Measurements from ENCODE around the gene FIGLA. TPM values are rescaled to one million over a fixed set of nuclear protein-coding genes. Genes with fewer than 3 reads are reported as not detected.
"Not testable (repeated sequence)": the region's sequence is repeated elsewhere in the genome, so short reads cannot be mapped to it uniquely, and the experiment has no call there.

The FIGLA gene
- total RNA-seq, 1 experiment from 2014 or later = not detected

DNA sequence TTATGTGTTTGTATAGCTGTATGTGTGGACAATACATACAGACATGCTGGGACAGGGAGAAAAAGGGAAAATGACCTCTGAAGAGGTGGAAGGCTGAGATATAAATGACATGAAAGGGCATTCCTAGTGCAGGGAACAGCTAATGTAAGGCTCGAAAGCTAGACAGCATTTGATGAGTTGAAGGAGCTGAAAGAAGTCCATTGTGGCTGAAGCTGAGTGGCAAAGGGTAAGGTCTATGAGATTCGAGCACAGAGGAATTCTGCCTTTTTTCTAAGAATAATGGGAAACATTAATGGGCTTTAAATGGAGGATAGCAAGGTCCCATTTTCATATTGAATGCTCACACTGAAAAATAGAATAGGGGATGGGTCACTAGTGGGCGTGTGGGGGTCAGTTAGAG, 46.0 kb downstream of the FIGLA start:
- POLR2A ChIA-PET (ENCODE audit: unreplicated experiment) = no interaction called here
- Histone ChIP-seq H3F3A (ENCODE audit: insufficient read depth, low read depth) (no peaks in the 10 kb centered on the region), H3K27me3 (ENCODE audit: insufficient read depth, low read depth) (peaks cover 8% of the 10 kb centered on the region), H3K4me2 (no peak overlapping the region), H3K79me2 (ENCODE audit: low read depth) (no peaks in the 10 kb centered on the region), H3K27ac (no peak overlapping the region), H2AFZ (no peak overlapping the region), H3K36me3 (ENCODE audit: low read depth) (no peaks in the 10 kb centered on the region), H3K4me1 (replicated peaks; ENCODE audit: insufficient read depth) (no peaks in the 10 kb centered on the region), H3K9me3 (ENCODE audit: insufficient read depth, low read depth) (no peaks in the 10 kb centered on the region), H4K20me1 (ENCODE audit: insufficient read depth) (no peaks in the 10 kb centered on the region), H3K9me2 (ENCODE audit: insufficient read depth) (no peaks in the 10 kb centered on the region), H3K4me3 (no peak overlapping the region)
- DNase-seq = no peak
- TF ChIP-seq EZH2 (IDR thresholded peaks at IDR 0.05; ENCODE audit: low read depth) = no peak
- TF ChIP-seq, protein P1, sequence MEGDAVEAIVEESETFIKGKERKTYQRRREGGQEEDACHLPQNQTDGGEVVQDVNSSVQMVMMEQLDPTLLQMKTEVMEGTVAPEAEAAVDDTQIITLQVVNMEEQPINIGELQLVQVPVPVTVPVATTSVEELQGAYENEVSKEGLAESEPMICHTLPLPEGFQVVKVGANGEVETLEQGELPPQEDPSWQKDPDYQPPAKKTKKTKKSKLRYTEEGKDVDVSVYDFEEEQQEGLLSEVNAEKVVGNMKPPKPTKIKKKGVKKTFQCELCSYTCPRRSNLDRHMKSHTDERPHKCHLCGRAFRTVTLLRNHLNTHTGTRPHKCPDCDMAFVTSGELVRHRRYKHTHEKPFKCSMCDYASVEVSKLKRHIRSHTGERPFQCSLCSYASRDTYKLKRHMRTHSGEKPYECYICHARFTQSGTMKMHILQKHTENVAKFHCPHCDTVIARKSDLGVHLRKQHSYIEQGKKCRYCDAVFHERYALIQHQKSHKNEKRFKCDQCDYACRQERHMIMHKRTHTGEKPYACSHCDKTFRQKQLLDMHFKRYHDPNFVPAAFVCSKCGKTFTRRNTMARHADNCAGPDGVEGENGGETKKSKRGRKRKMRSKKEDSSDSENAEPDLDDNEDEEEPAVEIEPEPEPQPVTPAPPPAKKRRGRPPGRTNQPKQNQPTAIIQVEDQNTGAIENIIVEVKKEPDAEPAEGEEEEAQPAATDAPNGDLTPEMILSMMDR (conservative IDR thresholded peaks at IDR 0.05) = no peak
- intact Hi-C loops (cut with micrococcal nuclease; ENCODE audit: unreplicated experiment) = no loop called here
- CTCF ChIA-PET = no interaction called here
- no TSS peak for BruUV-seq (replicated peaks)

DNA sequence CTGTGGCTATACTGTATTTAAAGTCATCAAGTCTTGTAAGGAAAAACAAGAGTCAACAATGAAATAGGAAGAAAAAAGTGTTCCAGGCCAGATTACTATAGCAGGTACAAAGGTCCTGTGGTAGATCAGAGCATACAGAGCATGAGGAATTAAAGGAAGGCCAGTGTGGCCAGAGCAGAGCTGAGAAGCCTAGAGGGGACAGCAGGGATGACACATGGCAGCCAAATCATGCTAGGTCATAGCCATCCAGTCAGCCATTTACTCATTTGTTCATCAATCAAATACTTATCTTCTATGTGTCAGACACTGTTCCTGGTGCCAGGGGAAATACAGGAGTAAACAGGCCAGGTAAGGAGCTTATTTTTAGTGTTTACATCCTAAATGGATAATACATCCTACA, 46.8 kb downstream of the FIGLA start:
- CTCF ChIA-PET = no interaction called here
- no peaks in the 10 kb centered on the region for H3K4me1 ChIP-seq (replicated peaks; ENCODE audit: insufficient read depth)
- no peak overlapping the region for H3K4me2 ChIP-seq
- no peak overlapping the region for H2AFZ ChIP-seq
- DNase-seq = no peak
- H3K27me3 ChIP-seq (ENCODE audit: insufficient read depth, low read depth) = peaks cover 5% of the 10 kb centered on the region; the same call in 1 of the 2 replicates
- TF ChIP-seq, protein P1 (conservative IDR thresholded peaks at IDR 0.05) = no peak
- no peak for TF ChIP-seq EZH2 (IDR thresholded peaks at IDR 0.05; ENCODE audit: low read depth)
- POLR2A ChIA-PET (ENCODE audit: unreplicated experiment) = no interaction called here
- H3K9me3 ChIP-seq (ENCODE audit: insufficient read depth, low read depth) = no peaks in the 10 kb centered on the region
- no peak overlapping the region for H3K27ac ChIP-seq
- H3K36me3 ChIP-seq (ENCODE audit: low read depth) = no peaks in the 10 kb centered on the region
- no peaks in the 10 kb centered on the region for H3F3A ChIP-seq (ENCODE audit: insufficient read depth, low read depth)
- no peaks in the 10 kb centered on the region for H3K9me2 ChIP-seq (ENCODE audit: insufficient read depth)
- H4K20me1 ChIP-seq (ENCODE audit: insufficient read depth) = no peaks in the 10 kb centered on the region
- no peaks in the 10 kb centered on the region for H3K79me2 ChIP-seq (ENCODE audit: low read depth)
- no peak overlapping the region for H3K4me3 ChIP-seq
- intact Hi-C loops (cut with micrococcal nuclease; ENCODE audit: unreplicated experiment) = no loop called here
- no TSS peak for BruUV-seq (replicated peaks)

GRCh38 chr2:70743068-70743467, 47.4 kb downstream of the FIGLA start:
- Histone ChIP-seq H4K20me1 (ENCODE audit: insufficient read depth) (no peaks in the 10 kb centered on the region), H3K36me3 (ENCODE audit: low read depth) (no peaks in the 10 kb centered on the region), H3K9me3 (ENCODE audit: insufficient read depth, low read depth) (no peaks in the 10 kb centered on the region), H3K79me2 (ENCODE audit: low read depth) (no peaks in the 10 kb centered on the region), H3K4me2 (no peak overlapping the region), H3K27ac (no peak overlapping the region), H3K9me2 (ENCODE audit: insufficient read depth) (no peaks in the 10 kb centered on the region), H2AFZ (no peak overlapping the region), H3K27me3 (ENCODE audit: insufficient read depth, low read depth) (peaks cover 5% of the 10 kb centered on the region; the same call in 1 of the 2 replicates), H3K4me3 (no peak overlapping the region), H3K4me1 (replicated peaks; ENCODE audit: insufficient read depth) (no peaks in the 10 kb centered on the region), H3F3A (ENCODE audit: insufficient read depth, low read depth) (no peaks in the 10 kb centered on the region)
- no peak for TF ChIP-seq EZH2 (IDR thresholded peaks at IDR 0.05; ENCODE audit: low read depth)
- TF ChIP-seq, protein P1 (conservative IDR thresholded peaks at IDR 0.05) = no peak
- ChIA-PET CTCF (no interaction called here), POLR2A (ENCODE audit: unreplicated experiment) (no interaction called here)
- no TSS peak for BruUV-seq (replicated peaks)
- DNase-seq = no peak
- intact Hi-C loops (cut with micrococcal nuclease; ENCODE audit: unreplicated experiment) = no loop called here

DNA sequence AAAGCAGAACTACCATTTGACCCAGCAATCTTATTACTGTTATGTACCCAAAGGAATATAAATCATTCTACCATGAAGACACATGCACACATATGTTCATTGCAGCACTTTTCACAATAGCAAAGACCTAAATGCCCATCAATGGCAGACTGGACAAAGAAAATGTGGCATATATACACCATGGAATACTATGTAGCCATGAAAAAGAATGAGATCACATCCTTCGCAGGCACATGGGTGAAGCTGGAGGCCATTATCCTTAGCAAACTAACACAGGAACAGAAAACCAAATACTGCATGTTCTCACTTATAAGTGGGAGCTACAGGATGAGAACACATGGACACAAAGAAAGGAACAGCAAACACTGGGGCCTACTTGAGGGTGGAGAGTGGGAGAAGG, 51.0 kb downstream of the FIGLA start:
- DNase-seq; CTCF ChIA-PET; H3K27ac ChIP-seq; H3F3A ChIP-seq (ENCODE audit: insufficient read depth, low read depth); intact Hi-C loops (cut with micrococcal nuclease; ENCODE audit: unreplicated experiment); H4K20me1 ChIP-seq (ENCODE audit: insufficient read depth); H3K79me2 ChIP-seq (ENCODE audit: low read depth); H3K4me2 ChIP-seq; H3K36me3 ChIP-seq (ENCODE audit: low read depth); H2AFZ ChIP-seq; H3K9me2 ChIP-seq (ENCODE audit: insufficient read depth); H3K9me3 ChIP-seq (ENCODE audit: insufficient read depth, low read depth); H3K4me1 ChIP-seq (replicated peaks; ENCODE audit: insufficient read depth); H3K27me3 ChIP-seq (ENCODE audit: insufficient read depth, low read depth); H3K4me3 ChIP-seq; BruUV-seq (replicated peaks): not testable (repeated sequence)
- POLR2A ChIA-PET (ENCODE audit: unreplicated experiment) = interaction anchor here (0.5 kb wide), 1 partner anchor 213 kb away, joined by 4 read pairs; no protein-coding TSS in a partner anchor
